Hippocampal formation (tissue), 2 donors: ENCODE data around the gene PCDHA5.
"Not testable (repeated sequence)": the region's sequence is repeated elsewhere in the genome, so short reads cannot be mapped to it uniquely, and the experiment has no call there.

Experiments
- DNase-seq, 2 donors: peaks; one replicate each; lab custom pipeline; 2025; lab: John Stamatoyannopoulos, UW

The PCDHA5 gene

GRCh38 chr5:140823475-140823874 lies 2.1 kb downstream of the PCDHA5 start:
- no peak for DNase-seq

GRCh38 chr5:140827704-140828361 lies 6.4 kb downstream of the PCDHA5 start, which contains the start of gene PCDHA6:
TSS of gene PCDHA6 (plus strand) at chr5:140827960. CDS start at chr5:140828092, 132 bp downstream.
- DNase-seq: no peak

GRCh38 chr5:140828362-140828737 lies 6.9 kb downstream of the PCDHA5 start:
- DNase-seq: no peak

- DNase-seq: not testable (repeated sequence)
Measured at GRCh38 chr5:140829511-140830501, 8.4 kb downstream of the PCDHA5 start.

GRCh38 chr5:140833993-140834392 lies 12.6 kb downstream of the PCDHA5 start, which contains the start of gene PCDHA7:
TSS of gene PCDHA7 (plus strand) at chr5:140834269. CDS start at chr5:140834384, 115 bp downstream.
- DNase-seq: peak in 1 of 2 donors; percentile 9

- DNase-seq: not testable (repeated sequence)
Measured at GRCh38 chr5:140834439-140835008, 13.1 kb downstream of the PCDHA5 start.

- no peak for DNase-seq
Measured at GRCh38 chr5:140835622-140836510, 14.5 kb downstream of the PCDHA5 start.

- peak; percentile 39 to 43 for DNase-seq
Measured at GRCh38 chr5:140840978-140841962, 19.9 kb downstream of the PCDHA5 start, which contains the start of gene PCDHA8. TSS of gene PCDHA8 (plus strand) at chr5:140841187. CDS start at chr5:140841322, 135 bp downstream.

- DNase-seq: no peak
Measured at GRCh38 chr5:140842798-140843733, 21.7 kb downstream of the PCDHA5 start.

- DNase-seq: not testable (repeated sequence)
Measured at GRCh38 chr5:140848139-140849102, 27.0 kb downstream of the PCDHA5 start, which contains the start of gene PCDHA9. TSS of gene PCDHA9 (plus strand) at chr5:140848382. CDS start at chr5:140848496, 114 bp downstream.

GRCh38 chr5:140849831-140850634 lies 28.6 kb downstream of the PCDHA5 start:
- not testable (repeated sequence) for DNase-seq

- peak in 1 of 2 donors; percentile 48 for DNase-seq
Measured at GRCh38 chr5:140855772-140856674, 34.6 kb downstream of the PCDHA5 start, which contains the start of gene PCDHA10. TSS of gene PCDHA10 (plus strand) at chr5:140855897. CDS start at chr5:140856049, 152 bp downstream.

GRCh38 chr5:140857177-140857986 lies 36.0 kb downstream of the PCDHA5 start:
- no peak for DNase-seq

- DNase-seq: no peak
Measured at GRCh38 chr5:140857987-140858240, 36.5 kb downstream of the PCDHA5 start.
